GM19468 (cell line): ENCODE data around the gene FAM170B.

Experiments
- ATAC-seq: cut with Tn5 transposase; IDR thresholded peaks from one replicate; pipeline ENCODE4 v1.9.1; 2021; ENCODE audit warnings: mild to moderate bottlenecking, moderate library complexity, moderate number of reproducible peaks; ENCODE audit not compliant: unreplicated experiment; ENCODE audit errors: extremely low read depth

Gene FAM170B

DNA sequence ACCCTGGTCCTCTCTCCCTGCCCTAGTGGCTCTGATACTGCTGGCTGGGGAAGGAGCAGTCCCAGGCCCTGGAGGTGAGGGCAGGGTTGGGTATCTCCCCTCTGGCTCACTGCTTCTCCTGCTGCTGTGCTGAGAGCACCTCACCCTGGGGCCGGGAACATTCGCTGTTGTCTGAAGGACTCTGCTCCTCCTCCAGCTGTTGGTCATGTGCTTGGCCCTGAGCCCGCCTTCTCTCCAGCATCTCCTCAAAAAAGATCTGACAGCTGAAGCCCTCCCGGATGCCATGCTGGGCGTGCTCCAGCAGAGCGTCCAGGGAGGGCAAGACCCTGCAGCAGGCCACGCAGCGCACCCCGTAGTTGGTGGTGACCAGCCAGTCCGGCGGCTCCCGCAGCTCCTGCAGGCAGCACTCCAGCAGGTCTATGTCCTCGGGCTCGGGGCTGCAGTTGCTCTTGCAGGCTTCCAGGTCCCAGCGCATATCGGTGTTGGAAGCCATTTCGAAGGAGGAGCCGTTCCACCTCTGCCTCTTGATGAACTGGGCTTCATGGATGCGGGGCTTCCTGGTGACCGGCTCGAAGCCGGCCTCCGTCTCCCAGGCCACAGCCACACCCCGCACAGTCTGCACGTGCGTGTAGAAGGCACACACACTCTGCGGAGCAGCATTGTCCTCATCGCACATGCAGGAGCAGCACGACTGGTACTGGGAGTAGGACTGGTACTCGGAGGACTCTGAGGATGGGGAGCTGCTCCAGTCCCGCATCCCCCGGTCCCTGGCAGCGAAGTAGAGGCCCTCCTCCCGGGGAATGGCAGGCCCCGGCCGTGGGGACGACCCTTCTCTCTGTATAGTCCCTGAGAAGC, 2.1 kb downstream of the FAM170B start:
- no peak for ATAC-seq

DNA sequence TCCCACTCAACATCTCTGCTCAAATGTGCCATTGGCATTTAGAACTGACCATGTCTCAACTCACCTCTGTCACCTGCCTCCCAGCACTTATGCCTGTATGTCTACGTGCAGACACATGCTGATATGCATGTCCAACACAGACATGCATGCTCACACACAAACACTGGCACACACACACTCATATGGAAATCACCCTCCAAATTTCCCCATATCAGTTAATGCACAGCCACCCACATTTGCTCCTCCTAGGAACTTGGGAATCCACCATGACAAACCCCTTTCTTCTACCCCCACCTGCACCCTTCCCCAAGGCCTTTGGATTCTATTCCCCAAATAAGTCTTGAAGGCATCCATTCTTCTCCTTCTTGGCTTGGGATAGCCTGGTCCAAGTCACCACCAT, 4.4 kb downstream of the FAM170B start:
- no peak for ATAC-seq

DNA sequence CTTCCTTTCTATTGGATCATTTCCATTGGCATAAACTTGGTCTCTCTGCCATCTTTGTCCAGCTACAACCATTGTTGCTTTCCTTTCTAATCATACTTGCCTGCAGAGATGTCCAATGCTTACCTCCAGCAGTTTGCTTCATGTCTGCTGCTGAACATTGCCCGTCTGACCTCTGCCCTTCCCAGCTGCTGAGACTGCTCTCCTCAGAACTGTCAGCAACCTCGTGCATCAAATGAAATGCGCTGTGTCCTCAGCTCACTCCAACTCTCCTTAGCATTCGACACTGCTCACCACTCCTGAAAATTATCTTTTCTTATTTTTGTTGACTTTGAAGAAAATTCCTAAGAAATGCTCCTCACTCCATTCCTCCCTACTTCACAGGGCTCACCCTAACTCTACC, 5.0 kb downstream of the FAM170B start:
- no peak for ATAC-seq

DNA sequence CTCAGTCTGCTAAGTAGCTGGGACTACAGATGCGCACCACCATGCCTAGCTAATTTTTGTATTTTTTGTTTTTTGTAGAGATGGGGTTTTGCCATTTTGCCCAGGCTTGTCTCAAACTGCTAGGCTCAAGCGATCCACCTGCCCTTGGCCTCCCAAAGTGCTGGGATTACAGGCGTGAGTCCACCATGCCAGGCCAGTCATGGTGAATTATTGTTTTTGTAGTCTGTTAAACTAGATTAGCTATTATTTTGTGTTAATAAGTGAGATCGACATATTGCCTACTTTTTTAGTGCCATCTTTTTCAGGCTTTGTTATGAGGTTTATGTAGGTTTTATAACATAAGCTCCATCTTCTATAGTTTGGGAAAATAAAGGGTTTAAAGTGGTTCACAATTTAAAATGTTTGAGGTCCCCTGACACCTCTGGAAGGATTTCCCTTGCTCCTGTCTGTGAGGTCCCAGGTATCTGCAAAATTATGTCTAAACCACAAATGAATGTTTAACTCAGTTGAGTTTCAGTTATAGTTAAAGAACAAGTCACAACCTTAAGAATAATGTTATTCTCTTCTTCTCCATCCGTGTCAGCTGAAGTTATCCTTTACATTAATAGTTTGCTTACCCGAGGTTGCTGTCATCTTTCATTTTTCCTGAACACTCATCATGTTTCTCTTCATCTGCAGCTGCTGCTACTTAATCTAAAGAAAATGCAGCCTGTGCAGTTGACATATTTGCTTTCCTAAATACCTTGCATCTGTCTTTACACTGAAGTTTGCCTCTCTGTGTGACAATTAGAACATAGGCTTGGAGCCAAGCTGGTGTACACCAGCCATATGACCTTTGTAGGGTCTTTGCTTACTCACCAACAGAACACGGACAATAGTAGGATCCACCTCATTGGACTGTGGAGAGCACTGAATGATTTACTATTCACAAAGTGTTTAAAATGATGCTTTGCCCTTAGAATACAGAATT, 9.6 kb downstream of the FAM170B start:
- no peak for ATAC-seq

- no peak for ATAC-seq
Observed at GRCh38 chr10:49120911-49121310, 12.9 kb downstream of the FAM170B start.

DNA sequence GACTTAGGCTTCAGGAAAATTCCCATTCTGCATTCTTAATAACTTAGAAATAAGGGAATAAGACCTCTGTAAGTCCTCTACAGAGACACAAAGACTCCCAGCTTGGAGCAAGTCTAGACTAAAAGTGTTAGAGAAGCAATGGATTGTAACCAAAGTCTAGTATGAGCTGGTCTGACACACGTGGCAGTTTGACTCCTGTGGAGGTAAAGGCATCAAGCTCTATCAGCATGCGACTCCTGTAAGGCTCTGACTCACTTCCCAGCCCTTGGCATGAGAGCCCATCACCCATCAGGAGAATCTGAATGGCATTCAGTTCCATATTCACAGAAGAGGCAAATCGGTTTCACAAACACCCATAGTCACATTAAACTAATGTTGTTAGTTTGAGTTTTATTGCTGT, 14.1 kb downstream of the FAM170B start:
- no peak for ATAC-seq

- no peak for ATAC-seq
Observed at GRCh38 chr10:49118430-49119074, 15.3 kb downstream of the FAM170B start.

GRCh38 chr10:49117376-49118070, 16.3 kb downstream of the FAM170B start:
- no peak for ATAC-seq

DNA sequence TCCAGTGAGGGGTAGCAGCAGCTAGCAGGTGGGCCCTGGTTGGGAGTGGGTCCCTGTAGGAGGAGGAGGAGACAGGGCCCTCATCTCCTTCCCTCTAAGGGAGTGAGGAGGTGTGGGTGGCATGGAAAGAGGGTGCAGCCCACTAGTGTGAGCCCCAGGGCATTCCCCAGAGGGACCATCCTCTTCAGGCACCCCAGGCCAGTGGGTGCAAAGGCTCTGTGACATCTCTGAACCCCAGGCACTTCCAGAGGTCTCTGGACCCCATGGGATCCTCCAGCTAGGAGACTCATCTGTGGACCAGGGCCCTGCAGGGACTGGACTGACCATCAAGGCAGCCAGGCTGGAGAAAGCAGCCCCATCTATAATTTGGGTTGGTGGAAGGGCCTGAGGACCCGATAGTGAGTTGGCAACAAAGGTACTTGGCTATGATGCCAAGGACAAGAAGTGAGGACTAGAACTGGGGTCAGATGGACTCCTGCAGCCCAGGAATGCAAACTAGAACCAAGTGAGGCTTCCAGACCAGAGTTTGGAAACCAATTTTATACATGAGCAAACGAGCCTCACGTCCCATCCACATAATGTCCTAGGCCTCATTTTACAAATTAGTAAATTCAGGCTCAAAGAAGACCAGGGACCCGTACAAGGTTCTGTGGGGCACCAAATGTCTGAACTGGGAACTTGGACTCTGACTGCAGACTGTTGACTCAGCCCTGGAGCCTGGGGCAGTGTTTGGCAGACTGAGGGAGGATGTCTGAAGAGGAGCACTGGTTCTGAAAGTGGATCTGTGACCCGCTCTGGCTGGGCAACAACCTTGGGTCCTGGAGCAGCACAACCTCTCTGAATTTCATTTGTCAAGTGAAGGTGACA, 17.1 kb downstream of the FAM170B start:
- no peak for ATAC-seq

- ATAC-seq: no peak
Observed at GRCh38 chr10:49115796-49116508, 17.9 kb downstream of the FAM170B start.

DNA sequence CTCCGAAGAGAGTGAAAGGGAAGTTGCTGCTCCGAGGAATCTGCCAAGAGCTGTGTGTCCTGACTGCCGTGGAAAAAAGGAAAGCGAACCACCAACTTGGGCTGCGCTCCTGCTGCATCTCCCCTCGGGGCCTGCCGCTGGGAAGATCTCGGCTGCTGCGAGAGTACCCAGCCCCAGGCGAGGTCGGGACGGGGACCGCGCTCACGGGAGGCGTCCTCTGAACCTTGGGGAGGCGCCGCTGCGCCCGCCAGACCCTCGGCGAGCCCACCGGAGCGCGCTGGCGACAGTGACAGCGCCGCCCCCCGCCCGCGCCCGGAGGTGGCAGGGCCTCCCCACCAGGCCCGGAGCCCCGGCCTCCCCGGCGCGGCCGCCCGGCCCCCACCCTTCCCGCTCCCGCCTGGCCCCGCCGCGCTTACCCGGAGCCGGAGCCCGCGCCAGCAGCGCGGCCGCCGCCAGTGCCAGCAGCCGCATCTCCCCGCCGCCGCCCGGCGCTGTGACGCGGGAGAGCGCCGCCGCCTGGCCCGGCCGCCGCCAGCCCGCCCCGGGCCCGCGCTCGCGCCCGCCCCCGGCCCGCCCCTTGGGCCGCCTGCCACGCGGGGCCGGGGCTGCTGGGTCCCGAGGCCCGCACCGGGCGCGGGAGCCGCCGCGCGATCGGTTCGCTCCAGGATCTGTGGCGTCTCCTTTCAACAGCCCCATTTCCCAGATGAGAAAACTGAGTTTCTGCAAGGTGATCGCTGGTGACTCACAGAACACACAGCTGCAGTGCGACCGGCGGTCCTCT, 18.6 kb downstream of the FAM170B start, which contains the start of gene VSTM4:
VSTM4 (minus strand) TSS at position 508 of the 781 bp plus-strand sequence; CDS start at position 471, 37 bp downstream.
- ATAC-seq: no peak

- ATAC-seq: no peak
Observed at GRCh38 chr10:49114718-49115014, 19.2 kb downstream of the FAM170B start.

GRCh38 chr10:49113741-49114141, 20.1 kb downstream of the FAM170B start:
- ATAC-seq: no peak

DNA sequence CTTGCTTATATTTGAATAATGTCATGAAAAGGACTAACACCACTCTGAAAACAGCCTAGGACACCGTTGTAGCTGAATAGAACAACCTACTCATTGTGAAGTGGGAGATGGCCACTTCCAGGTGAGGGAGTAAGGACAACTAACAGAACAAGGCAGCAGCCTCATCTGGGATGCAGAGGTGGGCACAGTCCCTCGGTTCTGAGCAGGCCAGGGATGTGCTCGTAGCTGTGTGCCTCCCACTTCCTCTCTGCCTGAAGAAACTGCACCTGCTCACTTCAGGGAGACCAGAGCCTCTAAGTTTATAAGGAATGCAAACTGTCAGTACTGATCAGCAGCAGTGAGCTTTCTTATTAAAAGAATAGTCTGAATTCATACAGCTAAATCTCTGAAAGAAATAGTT, 21.0 kb downstream of the FAM170B start:
- ATAC-seq: no peak

DNA sequence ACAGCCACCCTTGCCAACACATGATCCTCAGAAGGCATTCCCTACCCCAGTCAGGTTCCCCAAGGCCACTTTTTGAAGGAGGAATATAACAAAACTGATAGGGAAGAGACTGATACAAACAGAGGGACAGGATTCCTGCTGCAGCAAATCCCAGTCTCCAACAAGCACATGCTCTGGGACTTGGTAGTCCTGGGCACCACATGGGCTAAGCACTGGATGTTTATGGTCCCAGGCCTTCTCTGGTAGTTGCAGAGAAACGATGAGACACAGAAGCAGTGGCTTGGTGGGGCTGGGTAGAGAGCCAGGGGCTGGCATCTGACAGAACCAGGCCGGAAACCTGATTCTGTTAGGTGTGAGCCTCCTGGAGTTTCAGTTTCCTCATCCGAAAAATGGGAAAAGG, 21.7 kb downstream of the FAM170B start:
- no peak for ATAC-seq

- no peak for ATAC-seq
Observed at GRCh38 chr10:49111320-49111698, 22.5 kb downstream of the FAM170B start.

- ATAC-seq: no peak
Observed at GRCh38 chr10:49110684-49111319, 23.0 kb downstream of the FAM170B start.
